Liver (tissue), 3 donors: ENCODE measurements around the gene ABTB2.

ENCODE experiments used
- CTCF ChIP-seq: fragments of 150-350 bp; IDR thresholded peaks from 2 replicates; pipeline ENCODE4 v1.5.1; 2017; ENCODE audit warnings: improper control_type of control experiment, low read depth, low read length; ENCODE audit not compliant: missing input control
- GABPA ChIP-seq, 2 donors: IDR thresholded peaks in 1 of 2; conservative IDR thresholded peaks in 1 of 2; 2 replicates each; pipeline ENCODE4 v1.6.1; 2016; ENCODE audit warnings: antibody characterized with exemption in 2 of 2, mild to moderate bottlenecking in 1 of 2, moderate library complexity in 1 of 2
- HNF4A ChIP-seq, 2 donors: conservative IDR thresholded peaks; 2 replicates each; pipeline ENCODE4 v1.6.1; 2016; ENCODE audit warnings: antibody characterized with exemption in 2 of 2, mild to moderate bottlenecking in 2 of 2
- RAD21 ChIP-seq, 2 donors: IDR thresholded peaks; 2 replicates each; pipeline ENCODE4 v1.6.1; 2016; ENCODE audit warnings: antibody characterized with exemption in 2 of 2, mild to moderate bottlenecking in 2 of 2
- SP1 ChIP-seq: IDR thresholded peaks from 2 replicates; pipeline ENCODE4 v1.6.1; 2018; ENCODE audit warnings: antibody characterized with exemption, mild to moderate bottlenecking
- TAF1 ChIP-seq: conservative IDR thresholded peaks from 2 replicates; pipeline ENCODE4 v1.6.1; 2016; ENCODE audit warnings: antibody characterized with exemption, mild to moderate bottlenecking
- YY1 ChIP-seq: IDR thresholded peaks from 2 replicates; pipeline ENCODE4 v1.6.1; 2016; ENCODE audit warnings: antibody characterized with exemption, mild to moderate bottlenecking
- donor health status: healthy.
- donor health status: healthy.

- TF ChIP-seq RAD21 (IDR thresholded peaks at IDR 0.05), result no peak
- no peak for TF ChIP-seq YY1
- no peak for TF ChIP-seq CTCF
- no peak for TF ChIP-seq HNF4A (conservative IDR thresholded peaks at IDR 0.05)
- no peak for TF ChIP-seq GABPA (IDR thresholded peaks at IDR 0.05 in 1 of 2, conservative IDR thresholded peaks at IDR 0.05 in 1 of 2)
- no peak for TF ChIP-seq TAF1
- no peak for TF ChIP-seq SP1
Measured at GRCh38 chr11:34337016-34337415, 20.8 kb downstream of the ABTB2 start.
